Ovary (tissue), 3 donors: ENCODE measurements around the gene LYRM4.

Source experiments
- CTCF ChIP-seq, 3 donors: fragments of 450-650 bp in 2 of 3; fragments of 200-600 bp in 1 of 3; IDR thresholded peaks; one replicate each; pipeline versions ENCODE4 v1.5.1 to v1.8.0; 2016 to 2022; ENCODE audit warnings: antibody characterized with exemption in 3 of 3, mild to moderate bottlenecking in 1 of 3
- POLR2A ChIP-seq: fragments of 450-650 bp; IDR thresholded peaks from one replicate; pipeline ENCODE4 v1.6.1; 2017; ENCODE audit warnings: antibody characterized with exemption, mild to moderate bottlenecking, moderate library complexity
- donor health status: DM: no; HTN: no; CAD: no.

- TF ChIP-seq CTCF (IDR thresholded peaks at IDR 0.05) = no peak
- no peak for TF ChIP-seq POLR2A
Measured at GRCh38 chr6:5211492-5211891, 49.3 kb downstream of the LYRM4 start.
